H1 (cell line): ENCODE measurements around the gene LIFR. TPM values are rescaled to one million over a fixed set of nuclear protein-coding genes. Genes with fewer than 3 reads are reported as not detected.

Experiments used
- SRF ChIP-seq: IDR thresholded peaks from 2 replicates; pipeline ENCODE4 v1.6.1; 2011; ENCODE audit warnings: mild to moderate bottlenecking, low read depth, low read length, moderate library complexity
- polyA plus RNA-seq, 7 experiments: library from polyadenylated mRNA; depleted of rRNA in 3 of 7; stranded (reverse) in 5 of 7; unstranded in 2 of 7; fragments of >200 nt in 5 of 7; fragments of 200-250 nt in 2 of 7; gene quantifications; 1 replicate in 5 of 7; 2 replicates in 1 of 7; 4 replicates in 1 of 7; pipeline versions ENCODE4 v1.2.1 to v1.2.3, GENCODE V29; 2011 to 2013; ENCODE audit warnings: missing spikeins in 2 of 7, mixed read lengths in 2 of 7
- total RNA-seq: library from RNA; stranded (reverse); fragmentation: NEBNext Ultra II Directional; extraction: Animal tissue kit (Norgen Biotek cat#: 25700); gene quantifications from 2 replicates; pipeline ENCODE4 v1.2.1, GENCODE V29; 2021
- TF ChIP-seq, protein P1 (sequence below): IDR thresholded peaks from 2 replicates; pipeline ENCODE4 v1.6.1; 2012; ENCODE audit warnings: low read length, inconsistent platforms

The LIFR gene
- total and polyA plus RNA-seq, 2 of the 8 experiments (the other 6 are each of a cell fraction or from before 2014, with no cell fraction given): 2.0 to 18.9 TPM

DNA sequence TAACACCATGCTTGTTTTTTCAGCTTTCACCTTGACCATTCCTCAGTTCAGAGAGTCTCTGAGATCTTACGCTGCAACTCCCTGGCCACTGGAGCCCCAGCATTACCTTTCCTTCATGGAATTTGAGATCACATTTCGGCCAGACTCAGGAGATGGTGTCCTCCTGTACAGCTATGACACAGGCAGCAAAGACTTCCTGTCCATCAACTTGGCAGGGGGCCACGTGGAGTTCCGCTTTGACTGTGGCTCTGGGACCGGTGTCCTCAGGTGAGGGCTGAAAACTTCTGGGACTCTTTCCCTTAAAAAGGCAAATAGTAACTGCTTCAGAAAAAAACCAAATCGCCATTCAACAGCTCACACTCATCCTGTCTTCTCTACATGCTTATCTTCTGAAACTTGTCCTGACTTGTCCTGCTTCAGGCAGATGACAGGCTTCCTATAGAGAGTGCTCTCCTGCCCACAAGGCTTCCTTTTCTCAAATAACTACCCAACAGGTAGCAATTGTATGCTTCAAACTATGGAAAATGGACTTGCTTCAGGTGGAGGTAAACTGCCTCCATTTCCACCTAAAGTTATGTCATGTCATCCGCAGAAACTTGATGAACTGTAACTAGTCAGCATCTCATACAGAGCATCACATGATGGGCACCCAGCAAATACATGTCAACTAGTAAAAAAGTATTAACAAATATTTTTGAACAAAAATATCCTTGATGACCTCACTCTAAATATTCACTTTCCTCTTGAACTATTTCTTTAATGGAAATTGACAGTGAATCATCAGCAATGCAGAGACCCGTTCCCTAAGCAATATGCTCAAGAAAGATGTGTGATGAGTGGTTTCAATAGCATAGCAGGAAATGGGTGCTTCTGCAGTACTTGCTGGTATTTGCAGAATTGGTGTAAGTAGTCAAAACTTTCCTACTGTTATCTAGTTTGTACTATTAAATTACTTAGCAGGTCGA, 129.2 kb downstream of the LIFR start (continued):
- TF ChIP-seq, protein P1, sequence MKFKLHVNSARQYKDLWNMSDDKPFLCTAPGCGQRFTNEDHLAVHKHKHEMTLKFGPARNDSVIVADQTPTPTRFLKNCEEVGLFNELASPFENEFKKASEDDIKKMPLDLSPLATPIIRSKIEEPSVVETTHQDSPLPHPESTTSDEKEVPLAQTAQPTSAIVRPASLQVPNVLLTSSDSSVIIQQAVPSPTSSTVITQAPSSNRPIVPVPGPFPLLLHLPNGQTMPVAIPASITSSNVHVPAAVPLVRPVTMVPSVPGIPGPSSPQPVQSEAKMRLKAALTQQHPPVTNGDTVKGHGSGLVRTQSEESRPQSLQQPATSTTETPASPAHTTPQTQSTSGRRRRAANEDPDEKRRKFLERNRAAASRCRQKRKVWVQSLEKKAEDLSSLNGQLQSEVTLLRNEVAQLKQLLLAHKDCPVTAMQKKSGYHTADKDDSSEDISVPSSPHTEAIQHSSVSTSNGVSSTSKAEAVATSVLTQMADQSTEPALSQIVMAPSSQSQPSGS: no peak
- no peak for TF ChIP-seq SRF
